ENCODE results near the gene ZNF740. TPM values are rescaled to one million over a fixed set of nuclear protein-coding genes. Genes with fewer than 3 reads are reported as not detected.

ZNF740 gene
- polyA plus RNA-seq, 2 donors = 4.7 to 5.3 TPM

DNA sequence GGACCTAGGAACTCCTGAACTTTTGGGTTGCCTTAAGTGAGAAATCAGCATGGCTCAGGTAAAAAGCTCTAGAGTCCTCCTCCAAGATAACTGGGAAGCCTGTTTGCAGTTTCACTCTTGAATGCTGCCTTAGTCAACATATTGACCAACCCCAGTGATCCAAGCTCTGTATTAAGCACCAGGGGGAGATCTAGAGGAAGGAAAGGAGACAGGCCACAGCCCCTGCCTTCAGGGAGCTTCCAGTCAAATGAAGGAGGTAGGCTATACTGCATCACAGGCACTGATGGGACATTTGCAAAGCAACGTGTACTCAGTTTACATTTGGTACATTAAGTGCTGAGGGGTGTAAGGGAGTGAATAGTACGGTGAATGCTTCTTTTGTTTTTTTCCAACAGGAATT, 1.4 kb downstream of the ZNF740 start:
- H3K4me1 ChIP-seq (ENCODE audit: control insufficient read depth in 2 of 2, insufficient read depth in 2 of 2, low read length in 1 of 2) = peaks cover 0 to 13% of the 10 kb centered on the region in 2 donors
- WGBS, 2 donors = 70 to 78% methylated on average over 2 of the region's 2 CpGs
- peaks cover 3 to 18% of the 10 kb centered on the region in 2 donors for H3K36me3 ChIP-seq (ENCODE audit: control insufficient read depth in 2 of 2, insufficient read depth in 2 of 2, low read length in 1 of 2)

DNA sequence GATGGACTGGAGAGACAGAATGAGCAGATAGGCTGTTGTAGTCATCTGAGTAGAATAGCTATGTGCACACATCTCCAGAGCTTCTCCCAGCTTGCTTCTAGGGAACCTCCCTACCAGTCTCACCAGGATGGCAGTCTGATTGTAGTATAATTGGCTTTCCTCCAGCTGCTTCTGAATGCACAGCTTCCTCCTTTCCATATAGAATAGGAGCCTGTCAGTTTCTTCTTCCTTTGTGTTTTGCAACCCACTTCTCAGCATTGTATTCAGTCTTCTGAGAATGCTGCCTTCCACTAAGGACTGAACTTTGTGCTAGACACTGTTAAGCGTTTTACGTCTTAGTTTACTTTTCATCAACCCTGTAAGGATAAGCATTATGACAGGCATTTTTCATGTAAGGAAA, 2.4 kb downstream of the ZNF740 start:
- Histone ChIP-seq H3K9me3 (ENCODE audit: control insufficient read depth in 2 of 2, insufficient read depth in 1 of 2, low read depth in 1 of 2, low read length in 1 of 2) (no peaks in the 10 kb centered on the region), H3K27ac (ENCODE audit: low read depth in 2 of 2, low read length in 1 of 2) (peak overlapping the region in 1 of 2 donors; percentile 6), H3K27me3 (ENCODE audit: control insufficient read depth in 1 of 2, insufficient read depth in 2 of 2, low read length in 2 of 2) (no peaks in the 10 kb centered on the region), H3K4me3 (ENCODE audit: low read depth in 1 of 2, low read length in 2 of 2) (no peak overlapping the region), H3K4me1 (ENCODE audit: control insufficient read depth in 2 of 2, insufficient read depth in 2 of 2, low read length in 1 of 2) (peaks cover 0 to 13% of the 10 kb centered on the region in 2 donors), H3K36me3 (ENCODE audit: control insufficient read depth in 2 of 2, insufficient read depth in 2 of 2, low read length in 1 of 2) (peaks cover 11 to 27% of the 10 kb centered on the region in 2 donors)
- 40 to 58% methylated on average over 2 of the region's 2 CpGs for WGBS, 2 donors

More for the DNA sequence above, 1.4 kb downstream of the ZNF740 start:
- Histone ChIP-seq H3K9me3 (ENCODE audit: control insufficient read depth in 2 of 2, insufficient read depth in 1 of 2, low read depth in 1 of 2, low read length in 1 of 2) (no peaks in the 10 kb centered on the region), H3K4me3 (ENCODE audit: low read depth in 1 of 2, low read length in 2 of 2) (peak overlapping the region in 1 of 2 donors; percentile 75), H3K27ac (ENCODE audit: low read depth in 2 of 2, low read length in 1 of 2) (peak overlapping the region in 1 of 2 donors; percentile 30), H3K27me3 (ENCODE audit: control insufficient read depth in 1 of 2, insufficient read depth in 2 of 2, low read length in 2 of 2) (no peaks in the 10 kb centered on the region)

DNA sequence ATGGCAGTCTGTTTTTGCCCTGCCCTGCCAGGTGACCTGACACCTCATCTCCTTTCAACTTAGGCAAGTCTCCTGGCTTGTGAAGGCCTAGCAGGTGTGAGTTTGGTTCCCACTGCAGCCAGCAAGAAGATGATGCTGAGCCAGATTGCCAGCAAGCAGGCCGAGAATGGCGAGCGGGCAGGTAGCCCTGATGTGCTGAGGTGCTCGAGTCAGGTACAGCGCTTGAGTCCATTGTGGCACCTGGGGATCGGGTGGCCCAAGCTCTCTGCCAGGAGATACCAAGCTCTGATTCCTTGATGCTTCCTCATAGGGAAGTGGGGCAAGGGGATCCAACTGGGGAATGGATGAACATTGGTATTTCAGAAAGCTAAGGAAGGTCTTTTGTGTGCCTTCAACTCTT, 4.3 kb downstream of the ZNF740 start:
- Histone ChIP-seq H3K27ac (ENCODE audit: low read depth in 2 of 2, low read length in 1 of 2) (no peak overlapping the region), H3K27me3 (ENCODE audit: control insufficient read depth in 1 of 2, insufficient read depth in 2 of 2, low read length in 2 of 2) (no peaks in the 10 kb centered on the region), H3K4me1 (ENCODE audit: control insufficient read depth in 2 of 2, insufficient read depth in 2 of 2, low read length in 1 of 2) (peaks cover 0 to 11% of the 10 kb centered on the region in 2 donors), H3K36me3 (ENCODE audit: control insufficient read depth in 2 of 2, insufficient read depth in 2 of 2, low read length in 1 of 2) (peaks cover 14 to 30% of the 10 kb centered on the region in 2 donors), H3K9me3 (ENCODE audit: control insufficient read depth in 2 of 2, insufficient read depth in 1 of 2, low read depth in 1 of 2, low read length in 1 of 2) (no peaks in the 10 kb centered on the region), H3K4me3 (ENCODE audit: low read depth in 1 of 2, low read length in 2 of 2) (no peak overlapping the region)
- 88 to 92% methylated on average over 6 of the region's 6 CpGs for WGBS, 2 donors

DNA sequence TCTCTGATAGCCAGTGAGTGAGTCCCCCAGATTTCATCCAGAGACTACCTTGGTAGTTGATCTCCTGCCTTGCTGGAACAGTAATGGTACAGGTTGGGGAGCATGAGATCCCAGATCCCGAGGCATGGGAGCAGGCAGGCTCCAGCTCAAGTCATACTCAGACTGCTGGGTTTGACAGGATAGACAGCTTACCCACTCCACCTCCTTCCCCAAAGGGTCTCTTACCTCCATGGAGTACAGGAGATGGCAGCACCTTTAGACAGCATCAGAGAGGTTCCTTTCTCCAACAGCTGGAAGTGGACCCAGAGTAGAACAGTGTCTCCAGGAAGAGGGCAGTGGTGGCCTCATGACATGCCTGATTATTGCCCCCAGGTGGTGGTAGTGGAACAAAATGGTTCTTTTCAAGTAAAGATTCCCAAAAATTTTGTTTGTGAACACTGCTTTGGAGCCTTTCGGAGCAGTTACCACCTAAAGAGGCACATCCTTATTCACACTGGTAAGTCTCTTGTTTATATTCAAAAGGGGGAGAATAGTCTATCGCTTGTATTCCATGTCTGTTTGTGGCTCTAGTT, 5.1 kb downstream of the ZNF740 start:
- no peak overlapping the region for H3K27ac ChIP-seq (ENCODE audit: low read depth in 2 of 2, low read length in 1 of 2)
- H3K27me3 ChIP-seq (ENCODE audit: control insufficient read depth in 1 of 2, insufficient read depth in 2 of 2, low read length in 2 of 2) = no peaks in the 10 kb centered on the region
- H3K4me1 ChIP-seq (ENCODE audit: control insufficient read depth in 2 of 2, insufficient read depth in 2 of 2, low read length in 1 of 2) = peaks cover 0 to 13% of the 10 kb centered on the region in 2 donors
- H3K36me3 ChIP-seq (ENCODE audit: control insufficient read depth in 2 of 2, insufficient read depth in 2 of 2, low read length in 1 of 2) = peaks cover 14 to 30% of the 10 kb centered on the region in 2 donors
- H3K9me3 ChIP-seq (ENCODE audit: control insufficient read depth in 2 of 2, insufficient read depth in 1 of 2, low read depth in 1 of 2, low read length in 1 of 2) = no peaks in the 10 kb centered on the region
- no peak overlapping the region for H3K4me3 ChIP-seq (ENCODE audit: low read depth in 1 of 2, low read length in 2 of 2)
- 94 to 99% methylated on average over 3 of the region's 3 CpGs for WGBS, 2 donors

DNA sequence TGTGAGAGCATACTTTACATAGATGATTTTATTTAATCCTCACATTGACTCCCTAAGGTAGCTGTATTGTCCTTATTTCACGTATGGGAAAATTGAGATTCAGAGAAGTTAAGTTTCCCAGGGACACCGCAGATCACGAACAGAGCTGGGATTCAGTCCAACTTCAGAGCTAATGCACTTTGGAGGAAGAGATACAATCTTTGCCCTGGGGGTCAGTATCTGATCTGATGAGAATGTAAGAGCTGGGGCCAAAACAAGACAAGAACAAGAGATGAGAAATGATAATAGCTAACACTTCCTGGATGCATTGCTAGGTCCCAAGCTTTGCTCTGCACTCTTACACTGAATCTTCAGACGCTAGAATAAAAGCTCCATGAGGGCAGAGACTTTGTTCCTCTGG, 6.2 kb downstream of the ZNF740 start:
- no peak overlapping the region for H3K4me3 ChIP-seq (ENCODE audit: low read depth in 1 of 2, low read length in 2 of 2)
- peaks cover 0 to 10% of the 10 kb centered on the region in 2 donors for H3K4me1 ChIP-seq (ENCODE audit: control insufficient read depth in 2 of 2, insufficient read depth in 2 of 2, low read length in 1 of 2)
- H3K27ac ChIP-seq (ENCODE audit: low read depth in 2 of 2, low read length in 1 of 2) = no peak overlapping the region
- H3K36me3 ChIP-seq (ENCODE audit: control insufficient read depth in 2 of 2, insufficient read depth in 2 of 2, low read length in 1 of 2) = peaks cover 16 to 38% of the 10 kb centered on the region in 2 donors
- WGBS, 2 donors = 92% methylated on average over 4 of the region's 4 CpGs
- H3K27me3 ChIP-seq (ENCODE audit: control insufficient read depth in 1 of 2, insufficient read depth in 2 of 2, low read length in 2 of 2) = no peaks in the 10 kb centered on the region
- no peaks in the 10 kb centered on the region for H3K9me3 ChIP-seq (ENCODE audit: control insufficient read depth in 2 of 2, insufficient read depth in 1 of 2, low read depth in 1 of 2, low read length in 1 of 2)

DNA sequence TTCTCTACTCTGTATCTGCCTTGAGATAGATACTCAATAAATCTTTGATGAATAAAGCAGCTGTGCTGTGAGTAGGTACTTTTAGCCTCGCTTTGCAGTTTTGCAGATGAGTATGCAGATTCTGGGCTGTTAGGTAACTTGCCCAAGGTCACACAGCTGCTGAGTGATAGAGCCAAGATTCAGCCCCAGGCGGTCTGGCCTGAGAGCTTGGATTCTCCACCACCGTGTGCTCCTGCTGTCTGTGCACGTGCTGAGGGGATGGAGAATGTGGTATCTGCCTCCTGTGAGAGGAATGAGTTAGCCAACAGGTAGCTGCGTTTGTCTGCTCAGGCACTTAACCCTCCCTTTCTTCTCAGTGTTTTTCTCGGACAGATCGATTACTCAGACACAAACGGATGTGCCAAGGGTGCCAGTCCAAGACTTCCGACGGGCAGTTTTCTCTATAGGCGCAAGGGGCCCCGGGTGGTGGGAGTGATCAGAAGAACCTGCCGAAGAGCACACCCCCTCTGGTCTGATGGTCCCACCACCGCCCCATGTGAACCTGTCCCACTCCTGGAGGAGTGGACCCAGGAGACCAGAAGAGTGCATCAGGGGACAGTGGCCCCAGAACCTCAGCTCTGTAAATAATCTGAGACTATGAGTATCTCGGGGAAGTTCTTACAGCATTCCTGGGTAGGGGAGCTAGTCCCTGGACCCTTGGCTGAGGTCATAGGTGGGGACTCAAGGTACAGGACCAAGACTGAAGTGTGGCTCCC, 6.8 kb downstream of the ZNF740 start:
- Histone ChIP-seq H3K36me3 (ENCODE audit: control insufficient read depth in 2 of 2, insufficient read depth in 2 of 2, low read length in 1 of 2) (peaks cover 16 to 43% of the 10 kb centered on the region in 2 donors), H3K9me3 (ENCODE audit: control insufficient read depth in 2 of 2, insufficient read depth in 1 of 2, low read depth in 1 of 2, low read length in 1 of 2) (no peaks in the 10 kb centered on the region), H3K4me1 (ENCODE audit: control insufficient read depth in 2 of 2, insufficient read depth in 2 of 2, low read length in 1 of 2) (peaks cover 0 to 6% of the 10 kb centered on the region in 2 donors), H3K4me3 (ENCODE audit: low read depth in 1 of 2, low read length in 2 of 2) (no peak overlapping the region), H3K27ac (ENCODE audit: low read depth in 2 of 2, low read length in 1 of 2) (no peak overlapping the region), H3K27me3 (ENCODE audit: control insufficient read depth in 1 of 2, insufficient read depth in 2 of 2, low read length in 2 of 2) (no peaks in the 10 kb centered on the region)
- WGBS, 2 donors = 79 to 87% methylated on average over 15 of the region's 15 CpGs

DNA sequence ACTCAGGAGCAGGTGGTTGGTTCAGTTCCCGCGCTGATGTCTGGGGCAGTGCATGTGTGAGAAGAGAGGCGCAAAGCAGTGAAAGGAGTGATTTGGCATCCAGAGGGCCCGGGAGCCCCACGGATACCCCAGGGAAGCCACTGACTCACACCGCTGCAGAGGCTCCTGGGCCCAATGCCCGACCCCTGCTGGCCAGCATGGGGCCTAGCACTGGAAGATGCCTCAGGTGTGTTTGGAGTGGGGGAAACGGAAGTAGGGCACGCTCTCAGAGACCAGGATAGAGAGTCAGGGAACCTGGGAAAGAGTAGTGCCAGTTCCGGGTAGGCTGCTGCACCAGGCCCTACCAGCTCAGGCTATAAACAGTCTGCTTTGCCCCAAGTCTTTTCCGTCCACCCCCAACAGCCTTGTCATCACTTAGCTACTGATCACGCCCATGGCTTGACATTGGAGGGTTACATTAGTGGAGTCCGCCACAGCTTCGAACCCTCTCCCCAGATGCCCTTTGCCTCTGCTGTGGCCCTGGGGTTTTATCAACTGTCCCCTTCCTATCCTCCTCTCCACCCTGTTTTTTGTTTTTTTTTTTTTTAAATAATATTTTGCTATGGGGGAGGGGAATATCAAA, 9.7 kb downstream of the ZNF740 start:
- peaks cover 16 to 48% of the 10 kb centered on the region in 2 donors for H3K36me3 ChIP-seq (ENCODE audit: control insufficient read depth in 2 of 2, insufficient read depth in 2 of 2, low read length in 1 of 2)
- H3K27me3 ChIP-seq (ENCODE audit: control insufficient read depth in 1 of 2, insufficient read depth in 2 of 2, low read length in 2 of 2) = no peaks in the 10 kb centered on the region
- no peak overlapping the region for H3K4me3 ChIP-seq (ENCODE audit: low read depth in 1 of 2, low read length in 2 of 2)
- peak overlapping the region in 1 of 2 donors; percentile 36 for H3K27ac ChIP-seq (ENCODE audit: low read depth in 2 of 2, low read length in 1 of 2)
- 41 to 45% methylated on average over 14 of the region's 14 CpGs for WGBS, 2 donors
- peaks cover 0 to 2% of the 10 kb centered on the region in 2 donors for H3K4me1 ChIP-seq (ENCODE audit: control insufficient read depth in 2 of 2, insufficient read depth in 2 of 2, low read length in 1 of 2)
- H3K9me3 ChIP-seq (ENCODE audit: control insufficient read depth in 2 of 2, insufficient read depth in 1 of 2, low read depth in 1 of 2, low read length in 1 of 2) = no peaks in the 10 kb centered on the region

DNA sequence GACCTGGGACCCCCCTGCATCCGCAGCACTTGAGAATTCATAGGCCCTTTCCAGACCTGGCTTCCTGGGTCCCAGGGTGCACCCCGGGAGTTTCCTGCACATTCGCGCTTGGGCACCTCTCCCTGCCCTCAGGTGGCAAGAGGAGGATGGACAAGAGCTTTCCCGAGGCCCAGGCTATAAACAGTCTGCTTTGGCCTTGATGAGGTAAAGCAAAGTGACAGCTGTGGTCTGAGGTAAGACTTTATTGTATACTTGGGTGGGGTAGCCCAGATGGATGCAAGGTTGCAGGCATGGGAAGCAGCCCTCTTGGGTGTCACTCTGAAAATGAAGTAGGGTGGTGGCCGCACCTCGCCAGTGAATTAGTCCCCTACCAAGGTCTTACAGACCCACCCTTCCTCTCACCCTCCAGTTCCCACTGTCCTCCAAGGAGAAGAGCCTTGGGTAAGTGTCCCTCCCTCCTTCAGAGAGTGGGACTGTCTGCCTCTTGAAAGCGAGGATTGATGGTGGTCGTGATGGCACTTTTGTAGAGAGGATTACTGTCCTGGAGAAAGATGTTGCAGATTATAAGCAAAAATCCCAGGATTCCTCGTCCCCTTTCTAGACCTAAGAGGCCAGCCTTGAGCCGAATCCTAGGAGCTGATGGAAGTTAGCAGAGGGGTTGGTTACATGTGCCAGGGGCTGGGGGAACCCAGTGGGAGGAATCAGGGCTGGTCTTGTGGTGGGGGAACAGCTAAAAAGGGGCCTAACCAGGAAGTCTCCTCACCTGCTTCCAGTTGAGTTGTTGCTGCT, 10.8 kb downstream of the ZNF740 start:
- no peak overlapping the region for H3K4me3 ChIP-seq (ENCODE audit: low read depth in 1 of 2, low read length in 2 of 2)
- H3K27ac ChIP-seq (ENCODE audit: low read depth in 2 of 2, low read length in 1 of 2) = no peak overlapping the region
- H3K27me3 ChIP-seq (ENCODE audit: control insufficient read depth in 1 of 2, insufficient read depth in 2 of 2, low read length in 2 of 2) = no peaks in the 10 kb centered on the region
- peaks cover 16 to 42% of the 10 kb centered on the region in 2 donors for H3K36me3 ChIP-seq (ENCODE audit: control insufficient read depth in 2 of 2, insufficient read depth in 2 of 2, low read length in 1 of 2)
- no peaks in the 10 kb centered on the region for H3K9me3 ChIP-seq (ENCODE audit: control insufficient read depth in 2 of 2, insufficient read depth in 1 of 2, low read depth in 1 of 2, low read length in 1 of 2)
- 76 to 81% methylated on average over 11 of the region's 11 CpGs for WGBS, 2 donors
- peaks cover 0 to 2% of the 10 kb centered on the region in 2 donors for H3K4me1 ChIP-seq (ENCODE audit: control insufficient read depth in 2 of 2, insufficient read depth in 2 of 2, low read length in 1 of 2)

DNA sequence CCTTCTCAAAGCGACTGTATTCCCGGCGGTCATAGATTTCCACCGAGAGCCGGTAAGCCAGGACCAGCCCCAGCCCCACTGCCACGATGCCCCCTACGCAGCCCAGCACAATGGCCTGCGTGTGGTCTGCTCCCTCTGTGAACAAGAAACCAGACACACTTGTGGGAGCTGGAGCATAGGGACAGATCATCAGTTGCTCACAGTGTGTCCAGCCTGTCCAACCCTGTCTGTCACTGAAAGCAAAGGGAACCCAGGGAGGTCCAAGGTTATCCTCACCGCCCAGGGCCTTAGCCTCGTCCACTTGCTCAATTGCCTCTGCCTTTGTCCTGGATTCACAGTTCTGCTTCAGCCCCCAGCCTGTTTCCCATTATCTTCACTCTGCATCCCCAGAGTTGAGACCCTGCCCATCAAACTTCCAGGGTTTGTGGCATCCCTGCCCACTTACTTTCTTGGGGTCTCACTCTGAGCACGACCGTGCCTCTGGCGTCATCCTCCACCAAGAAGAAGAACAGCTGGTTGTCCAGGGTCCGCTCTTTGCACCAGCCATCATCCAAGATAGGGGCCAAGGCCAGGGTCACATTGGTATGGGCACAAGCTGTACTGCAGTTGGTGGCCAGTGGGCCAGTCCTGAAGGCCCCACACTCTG, 11.5 kb downstream of the ZNF740 start:
- no peak overlapping the region for H3K4me3 ChIP-seq (ENCODE audit: low read depth in 1 of 2, low read length in 2 of 2)
- no peaks in the 10 kb centered on the region for H3K27me3 ChIP-seq (ENCODE audit: control insufficient read depth in 1 of 2, insufficient read depth in 2 of 2, low read length in 2 of 2)
- no peaks in the 10 kb centered on the region for H3K9me3 ChIP-seq (ENCODE audit: control insufficient read depth in 2 of 2, insufficient read depth in 1 of 2, low read depth in 1 of 2, low read length in 1 of 2)
- H3K27ac ChIP-seq (ENCODE audit: low read depth in 2 of 2, low read length in 1 of 2) = no peak overlapping the region
- H3K36me3 ChIP-seq (ENCODE audit: control insufficient read depth in 2 of 2, insufficient read depth in 2 of 2, low read length in 1 of 2) = peaks cover 14 to 37% of the 10 kb centered on the region in 2 donors
- 89 to 91% methylated on average over 14 of the region's 14 CpGs for WGBS, 2 donors
- H3K4me1 ChIP-seq (ENCODE audit: control insufficient read depth in 2 of 2, insufficient read depth in 2 of 2, low read length in 1 of 2) = peaks cover 0 to 2% of the 10 kb centered on the region in 2 donors
